Frontal cortex (tissue), 4 donors: ENCODE measurements around the gene CCBE1. TPM values are rescaled to one million over a fixed set of nuclear protein-coding genes. Genes with fewer than 3 reads are reported as not detected.

Source experiments
- DNase-seq, 2 donors: peaks; one replicate each; pipeline ENCODE4 v3.0.0; 2012; ENCODE audit warnings: low spot score in 2 of 2
- FAIRE-seq: peaks from 2 replicates; lab custom pipeline; 2012; peaks lifted over from hg19 to GRCh38; lab: Jason Lieb, UNC
- total RNA-seq: library from RNA; depleted of rRNA; stranded (reverse); fragments of >200 nt; gene quantifications from one replicate; pipeline ENCODE4 v1.2.3, GENCODE V29; 2014
- donor health status: control.
- donor health status: control.
- donor health status: control.

Gene CCBE1
- total RNA-seq, 1 donor from 2014 or later = 32.6 TPM

DNA sequence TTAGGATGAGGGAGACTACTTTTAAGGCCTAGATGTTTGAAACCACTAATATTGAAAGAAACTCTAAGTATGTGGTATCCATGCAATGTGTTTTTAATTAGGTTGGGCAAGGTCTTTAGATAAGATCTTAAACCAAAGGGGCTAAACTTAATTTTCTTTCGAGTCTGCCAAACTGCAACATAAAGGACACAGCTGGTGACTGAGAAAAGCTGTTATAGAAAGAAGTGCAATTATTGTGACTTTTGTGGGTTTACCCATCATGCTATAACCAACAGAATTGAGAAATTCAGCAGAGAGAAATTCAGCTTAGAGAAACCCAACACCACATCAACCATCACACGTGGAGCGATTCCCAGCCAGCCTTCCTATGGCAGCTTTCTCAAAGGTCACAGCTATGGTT, 218.6 kb downstream of the CCBE1 start:
- DNase-seq (no peak), FAIRE-seq (no peak)

DNA sequence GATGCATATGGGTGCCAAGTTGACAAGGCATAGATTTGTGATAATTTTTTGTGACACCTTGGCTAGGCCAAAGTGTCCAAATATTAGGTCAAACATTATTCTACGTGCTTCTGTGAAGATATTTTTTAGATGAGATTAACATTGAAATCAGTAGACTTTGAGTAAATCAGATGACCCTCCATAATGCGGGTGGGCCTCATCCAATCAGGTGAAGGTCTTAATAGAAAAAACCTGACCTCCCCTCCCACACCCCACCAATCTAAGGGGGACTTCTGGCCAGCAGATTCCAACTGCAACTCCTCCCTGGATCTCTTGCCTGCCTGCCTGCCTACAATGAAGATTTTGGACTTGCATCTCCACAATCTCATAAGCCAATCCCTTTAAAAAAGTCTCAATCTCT, 219.4 kb downstream of the CCBE1 start:
- FAIRE-seq (no peak), DNase-seq (no peak)

DNA sequence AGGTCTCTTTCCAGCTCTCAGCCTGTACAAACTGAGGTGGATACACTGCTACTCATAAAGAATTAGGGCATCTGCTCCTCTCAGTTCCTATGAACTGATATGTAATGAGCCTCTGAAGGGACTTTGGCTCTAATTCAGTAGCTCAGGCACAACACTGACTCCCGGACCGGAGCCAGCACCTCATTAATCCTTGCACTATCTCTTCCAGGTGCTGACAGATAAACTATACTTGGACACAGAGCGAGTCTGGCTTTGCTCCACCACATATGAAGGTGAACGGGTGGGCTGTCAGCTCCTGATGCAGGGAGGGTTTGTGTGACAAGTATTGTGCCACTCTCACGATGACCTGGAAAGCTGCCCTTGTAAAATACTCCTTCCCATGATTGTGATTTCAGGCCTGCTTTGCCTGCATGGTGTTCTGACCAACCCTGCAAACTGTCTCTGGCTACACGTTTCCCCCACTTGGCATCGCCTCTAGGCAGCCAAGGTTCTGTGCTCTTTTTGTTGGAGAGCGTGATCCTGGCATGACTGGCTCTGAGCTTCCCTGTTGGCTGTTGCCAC, 226.6 kb downstream of the CCBE1 start:
- no peak for DNase-seq
- no peak for FAIRE-seq

DNA sequence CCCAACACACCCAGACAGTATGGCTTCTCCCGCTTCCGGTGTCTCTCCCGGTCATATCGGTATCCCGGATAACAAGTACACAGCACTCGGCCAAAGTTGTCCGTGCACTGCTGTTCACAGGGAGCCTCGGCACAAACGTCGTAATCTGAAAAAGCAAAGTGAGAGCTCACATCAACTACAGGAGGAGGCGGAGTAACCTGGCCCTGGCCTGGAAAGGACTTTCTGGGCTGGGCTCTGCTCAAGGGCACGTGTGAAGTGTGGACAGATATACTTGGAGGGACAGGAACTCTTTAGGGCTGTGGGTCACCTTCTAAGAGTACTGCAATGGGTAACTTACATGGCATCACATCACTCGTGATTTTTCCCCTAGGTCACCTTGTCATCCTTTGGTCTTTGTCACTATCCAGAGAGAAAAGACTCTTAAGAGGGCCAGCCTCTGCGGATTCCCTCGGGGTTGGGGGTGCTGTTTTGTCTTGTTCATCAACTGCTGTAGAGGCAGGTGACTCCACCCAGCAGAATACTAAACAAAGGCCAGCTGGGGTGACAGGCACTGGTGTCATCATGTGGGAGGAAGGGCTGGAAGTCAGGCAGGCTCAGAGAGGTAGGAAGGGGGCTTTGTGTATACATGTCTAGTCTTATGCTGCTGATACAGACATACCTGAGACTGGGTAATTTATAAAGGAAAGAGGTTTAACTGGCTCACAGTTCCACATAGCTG, 227.6 kb downstream of the CCBE1 start:
- no peak for DNase-seq
- FAIRE-seq = no peak

DNA sequence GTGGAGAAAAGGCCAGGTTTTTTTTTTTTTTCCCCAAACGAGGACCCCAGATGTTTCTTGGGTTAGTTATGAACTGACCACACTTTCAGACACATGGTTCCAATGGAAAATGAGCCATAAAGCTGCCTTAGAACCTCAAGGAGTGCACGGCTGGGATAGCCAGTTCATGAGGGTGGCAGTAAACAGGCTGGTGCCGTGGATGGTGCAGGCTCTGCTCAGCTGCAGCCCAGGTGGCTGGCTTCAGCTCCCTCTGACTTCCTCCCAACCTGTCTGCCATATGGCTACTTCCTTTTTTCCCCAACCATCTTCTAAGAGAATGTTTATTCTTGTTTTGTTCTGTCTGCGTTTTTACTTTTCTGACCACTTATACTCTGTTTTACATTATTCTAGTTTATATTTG, 228.4 kb downstream of the CCBE1 start:
- FAIRE-seq = no peak
- no peak for DNase-seq

DNA sequence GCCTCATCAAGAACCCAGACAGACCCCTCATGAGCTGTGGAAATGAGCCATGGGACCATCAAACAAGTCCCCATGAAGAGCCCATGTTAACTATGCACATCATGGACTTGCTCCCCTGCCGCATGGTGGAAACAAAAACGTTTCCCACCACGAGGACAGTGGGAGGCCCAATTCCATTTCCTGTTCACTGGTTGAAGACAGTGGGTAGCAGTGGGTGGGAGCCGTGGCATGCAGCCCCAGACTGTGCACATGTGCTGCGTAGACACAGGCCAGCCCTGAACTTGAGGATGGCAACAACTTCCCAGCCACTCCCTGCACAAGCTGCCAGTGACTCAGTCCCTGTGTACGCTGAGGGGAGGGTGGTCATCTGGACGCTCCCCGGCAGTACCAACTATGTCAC, 229.7 kb downstream of the CCBE1 start:
- FAIRE-seq = no peak
- no peak for DNase-seq

DNA sequence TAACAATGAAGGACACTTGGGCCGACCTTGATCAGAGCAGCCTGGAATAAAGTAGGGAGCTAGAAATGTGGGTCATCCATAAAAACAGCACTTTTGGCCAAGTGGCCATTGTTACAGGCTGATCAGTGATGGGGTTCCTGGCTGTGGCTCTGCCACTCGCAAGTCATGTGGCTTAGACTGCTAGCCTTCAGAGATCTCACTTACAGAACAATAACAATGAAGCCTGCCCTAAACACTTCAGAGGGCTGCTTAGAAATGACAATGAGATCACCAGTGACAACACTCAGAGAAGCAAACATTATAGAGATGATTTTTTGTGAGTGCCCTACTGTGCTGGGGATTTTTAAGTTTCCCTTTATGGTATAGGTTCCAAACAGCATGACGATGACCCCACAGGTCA, 230.2 kb downstream of the CCBE1 start:
- no peak for DNase-seq
- no peak for FAIRE-seq

DNA sequence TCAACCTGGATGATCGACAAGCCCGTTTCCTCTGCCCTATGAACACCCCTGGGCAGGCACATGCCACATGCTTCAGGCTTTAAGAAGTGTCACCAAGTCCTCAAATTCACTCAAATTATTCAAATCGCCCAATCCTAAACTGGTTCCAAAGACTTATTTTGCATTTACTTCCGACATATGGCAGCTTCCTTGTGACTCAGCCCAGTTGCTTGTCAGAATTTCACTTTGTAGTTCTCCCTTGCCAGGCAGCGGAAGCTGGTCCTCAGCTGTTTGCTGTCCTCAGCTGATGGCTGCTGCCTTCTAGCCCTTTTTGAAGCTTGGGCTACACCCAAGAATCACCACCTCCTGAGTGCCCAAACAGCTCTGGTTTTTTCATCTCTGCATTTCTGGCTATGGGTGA, 232.7 kb downstream of the CCBE1 start:
- DNase-seq = no peak
- no peak for FAIRE-seq

DNA sequence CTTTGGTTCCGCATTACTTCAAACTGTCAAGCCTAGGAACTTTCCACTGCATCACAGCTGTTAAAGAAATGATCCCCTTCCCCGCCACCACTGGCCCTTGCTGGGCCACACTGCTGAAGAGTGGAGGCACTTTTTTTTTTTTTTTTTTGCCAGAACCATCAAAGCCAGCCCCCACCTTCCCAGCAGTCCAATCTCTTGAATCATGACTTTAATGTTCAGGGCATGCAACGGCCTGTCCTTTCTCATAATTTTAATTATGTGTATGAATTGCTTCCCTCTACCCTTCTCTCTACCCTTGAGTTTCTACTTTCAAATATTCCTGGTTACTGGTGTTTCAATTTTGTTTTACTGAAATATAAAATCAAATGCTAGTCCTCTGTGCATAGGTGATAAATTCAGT, 236.1 kb downstream of the CCBE1 start:
- no peak for FAIRE-seq

DNA sequence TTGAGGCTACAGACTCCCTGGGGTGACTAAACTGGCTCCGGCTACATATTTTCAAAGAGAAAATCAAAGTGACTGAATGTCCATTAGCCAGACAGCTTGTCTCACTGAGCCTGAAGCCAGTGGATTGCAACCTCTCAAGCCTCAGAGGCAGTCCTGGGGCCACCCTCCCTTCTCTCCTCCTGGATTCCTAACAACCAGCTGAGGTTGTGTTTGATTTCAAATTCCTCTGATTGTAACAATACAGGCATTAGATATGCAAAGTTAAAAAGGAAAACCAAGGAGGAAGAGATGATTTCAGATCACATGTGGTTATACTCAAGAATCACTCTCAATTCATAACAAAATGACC, 237.2 kb downstream of the CCBE1 start:
- FAIRE-seq (no peak), DNase-seq (no peak)

More for the DNA sequence above, 236.1 kb downstream of the CCBE1 start:
- DNase-seq = no peak

DNA sequence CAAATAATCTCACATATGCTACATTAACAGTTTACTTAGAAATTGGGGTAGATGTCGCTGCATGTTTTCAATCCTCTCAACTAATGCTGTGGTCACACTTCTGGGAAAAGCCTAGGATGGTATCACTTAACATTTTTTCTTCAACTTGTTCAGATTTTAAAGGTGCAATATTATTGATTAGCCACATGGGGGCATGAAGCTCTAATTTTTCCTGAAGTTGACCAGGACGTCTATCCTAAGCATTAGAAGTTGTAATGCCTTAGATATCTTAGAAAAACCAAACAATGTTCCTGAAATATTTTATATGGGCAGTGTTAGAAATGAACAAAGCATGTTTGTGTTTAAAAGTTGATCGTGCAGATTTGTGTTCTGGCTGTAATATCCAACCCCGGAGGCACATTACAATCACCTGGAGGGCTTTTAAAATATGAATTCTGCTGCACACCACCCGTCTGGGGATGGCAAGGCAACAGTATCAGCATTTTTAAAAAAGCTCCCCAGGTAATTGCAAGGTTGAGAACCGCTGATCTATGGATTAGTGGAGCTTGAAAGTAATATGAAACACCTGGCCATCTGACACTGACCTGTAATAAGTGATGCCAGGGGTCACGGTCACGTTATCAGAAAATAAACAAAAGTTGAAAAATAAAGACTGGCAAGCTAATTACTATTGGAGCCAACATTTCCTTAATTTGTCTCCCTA, 237.7 kb downstream of the CCBE1 start:
- peak in 1 of 2 donors; percentile 29 for DNase-seq
- peak; percentile 64 for FAIRE-seq

DNA sequence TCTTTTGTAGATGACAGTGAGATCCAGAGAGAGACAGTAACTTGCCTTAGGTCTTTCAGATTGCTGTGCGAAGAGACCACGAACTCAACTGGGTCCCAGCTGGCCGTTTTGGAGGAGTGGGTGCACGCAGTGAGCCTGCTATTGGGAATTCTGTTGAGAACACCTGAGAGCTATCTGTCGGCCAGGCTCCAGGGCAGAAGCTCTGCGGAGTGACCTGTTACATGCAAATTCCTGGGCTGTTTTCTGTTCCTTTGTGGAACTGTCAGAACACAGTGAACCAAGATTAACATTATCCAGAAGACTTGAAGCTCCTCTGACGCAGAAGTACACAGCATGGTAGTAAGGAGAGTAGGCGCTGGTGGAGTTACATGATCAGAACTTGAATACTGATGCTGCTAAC, 238.6 kb downstream of the CCBE1 start:
- FAIRE-seq = no peak
- no peak for DNase-seq

DNA sequence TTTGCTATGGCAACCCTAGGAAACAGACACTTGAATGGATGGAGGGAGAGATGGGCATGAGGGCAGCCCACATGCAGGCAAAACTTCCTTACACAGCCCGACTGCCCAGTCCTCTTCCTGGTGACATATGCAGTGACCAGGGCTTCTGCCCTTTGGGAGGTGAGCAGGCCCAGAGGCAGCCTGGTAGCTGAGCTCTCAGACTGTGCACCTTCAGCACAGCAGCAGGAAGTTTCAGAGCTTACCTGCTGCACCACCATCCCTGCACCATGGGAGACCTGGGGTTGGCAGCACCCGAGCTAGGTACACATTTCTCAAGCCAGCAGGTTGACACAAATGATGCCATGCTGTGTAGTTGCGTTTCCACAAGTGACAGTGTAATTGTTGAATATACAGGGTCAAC, 240.6 kb downstream of the CCBE1 start:
- no peak for FAIRE-seq
- no peak for DNase-seq

DNA sequence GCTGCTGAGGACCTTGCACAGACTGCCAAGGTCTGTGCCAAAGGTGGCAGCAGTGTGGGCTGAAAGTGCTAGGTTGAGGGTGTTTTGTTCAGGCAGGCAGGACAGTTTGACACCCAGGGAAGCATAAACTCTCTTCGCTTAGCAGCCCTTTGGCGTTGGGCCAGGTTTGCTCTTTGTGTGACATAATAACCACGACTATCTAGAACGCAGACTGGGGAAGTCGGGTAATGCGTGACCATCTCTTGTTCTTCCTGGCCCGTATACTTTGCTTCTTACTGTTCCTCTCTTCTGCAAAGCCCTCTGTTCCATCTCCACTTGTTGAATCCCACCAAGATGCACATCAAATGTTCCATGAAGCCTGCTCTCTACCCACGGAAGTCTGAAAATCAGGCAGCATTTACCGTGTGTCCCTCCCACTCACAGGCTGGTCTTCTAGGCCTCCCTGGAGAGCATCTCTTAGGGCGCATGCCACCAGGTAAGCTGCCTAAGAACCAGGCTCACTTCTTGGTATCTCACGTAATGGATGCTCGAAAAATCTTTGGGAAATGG, 241.4 kb downstream of the CCBE1 start:
- FAIRE-seq (no peak), DNase-seq (no peak)

DNA sequence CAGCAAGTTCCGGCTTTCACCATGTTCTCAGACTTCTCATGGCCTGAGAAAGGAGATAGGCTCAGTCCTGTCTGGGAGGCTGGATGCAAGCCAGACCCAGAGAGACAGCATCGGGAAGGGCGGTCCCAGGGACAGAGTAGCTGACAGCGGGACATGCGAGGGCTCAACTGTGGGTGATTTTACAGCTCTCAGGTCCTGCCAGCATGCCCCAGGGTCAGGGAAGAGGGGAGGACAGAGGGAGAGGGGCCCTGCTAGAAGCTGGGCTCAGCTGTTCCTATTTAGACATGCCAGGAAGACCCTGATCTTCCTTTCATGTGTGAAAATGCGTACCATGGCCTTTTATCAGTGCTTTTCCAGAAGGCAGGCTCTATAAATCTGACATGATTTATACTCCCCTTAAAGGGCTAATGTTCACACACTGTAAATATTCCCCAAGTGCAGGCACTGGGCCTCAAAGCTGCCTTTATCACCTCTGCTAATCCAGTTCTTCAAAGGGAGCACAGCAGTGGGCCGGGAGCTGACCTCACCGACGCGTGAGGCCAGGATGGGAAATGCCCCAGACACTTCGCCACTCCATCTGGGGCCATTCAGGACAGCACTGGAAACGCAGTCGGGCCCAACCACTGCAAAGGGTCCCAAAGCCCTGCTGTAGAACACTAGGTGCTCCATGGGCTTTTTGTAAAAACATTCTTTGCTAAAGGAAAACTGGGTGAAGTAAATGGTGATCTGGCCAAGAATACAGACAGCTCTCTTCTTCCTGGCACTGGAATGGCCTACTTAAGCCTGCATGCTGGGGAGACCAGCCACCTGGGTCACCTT, 242.1 kb downstream of the CCBE1 start:
- DNase-seq (no peak), FAIRE-seq (no peak)

DNA sequence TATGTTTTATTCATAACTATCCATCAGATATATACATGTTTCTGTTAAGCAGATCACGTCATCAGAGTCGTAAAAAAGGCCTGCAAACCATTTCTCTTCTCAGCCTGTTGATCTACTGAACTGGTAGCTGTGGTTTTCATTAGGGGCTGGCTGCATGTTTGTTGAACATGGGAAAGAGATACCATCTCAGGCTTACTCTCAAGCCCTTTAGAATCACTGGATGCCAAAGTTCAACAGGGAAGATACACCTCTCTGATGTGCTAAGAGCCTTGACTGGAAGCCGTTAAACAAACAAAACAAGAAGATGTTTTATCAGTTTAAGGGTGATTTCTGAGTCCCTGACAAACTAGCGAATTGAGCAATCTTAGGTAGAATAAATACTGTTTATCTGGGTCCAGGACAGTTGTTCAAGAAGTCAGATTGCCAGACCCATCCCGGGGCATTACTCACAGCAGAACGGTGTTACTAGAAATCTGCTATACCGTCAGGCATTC, 243.7 kb downstream of the CCBE1 start:
- DNase-seq = no peak
- no peak for FAIRE-seq

DNA sequence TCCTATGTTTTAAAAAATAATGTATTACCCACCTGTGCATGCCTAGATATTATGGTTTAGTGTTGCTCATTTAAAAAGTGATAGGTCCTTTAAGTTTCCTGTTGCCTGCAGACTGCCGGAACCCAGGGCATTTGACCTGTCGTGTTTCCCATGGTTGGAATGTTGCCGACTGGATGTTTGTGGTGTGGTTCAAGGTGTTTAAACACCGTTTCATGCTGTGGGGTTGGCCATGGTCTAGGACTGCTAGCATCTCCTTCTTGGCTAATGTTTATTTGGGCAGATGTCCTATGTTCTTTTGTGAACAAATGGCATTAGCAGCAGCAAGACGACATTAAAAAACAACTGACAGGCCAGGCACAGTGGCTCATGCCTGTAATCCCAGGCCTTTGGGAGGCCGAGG, 245.3 kb downstream of the CCBE1 start:
- FAIRE-seq = no peak
- no peak for DNase-seq

DNA sequence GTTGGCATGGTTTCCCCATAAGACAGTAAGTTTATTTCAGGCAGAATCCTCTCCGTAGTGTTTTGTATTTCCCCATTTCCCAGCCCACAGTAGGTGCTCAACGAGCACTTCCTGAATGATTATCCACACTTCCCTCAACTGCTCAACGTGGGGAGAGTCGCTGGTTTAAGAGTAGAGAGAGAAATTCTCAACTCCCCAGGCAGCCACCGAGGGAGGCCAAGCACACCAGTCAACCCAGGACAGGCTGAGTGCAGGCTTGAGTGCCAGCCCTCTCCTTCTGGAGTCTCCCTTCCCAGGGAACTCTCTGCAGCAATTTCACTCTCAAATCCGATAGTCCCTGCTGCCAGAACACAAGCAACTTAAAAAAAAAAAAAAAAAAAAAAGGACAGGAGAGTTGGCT, 246.2 kb downstream of the CCBE1 start:
- FAIRE-seq = no peak

DNA sequence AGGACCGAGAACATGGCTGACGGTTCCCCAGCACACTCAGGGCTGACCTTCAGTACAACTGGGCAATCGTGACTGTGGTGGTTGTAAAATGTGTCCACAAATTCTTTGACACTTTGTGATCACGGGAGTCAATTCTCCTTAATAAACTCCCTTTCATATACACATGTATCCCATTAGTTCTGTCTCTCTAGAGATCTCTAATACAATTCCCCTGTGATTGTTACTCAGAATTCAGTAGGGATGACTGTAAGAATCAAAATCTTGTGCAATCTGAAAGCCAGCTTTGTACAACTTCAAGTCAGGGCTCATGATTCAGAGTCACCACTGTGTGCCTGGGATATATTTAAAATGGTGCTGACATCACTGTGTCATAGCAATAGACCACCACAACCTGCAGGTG, 248.7 kb downstream of the CCBE1 start:
- DNase-seq (no peak), FAIRE-seq (no peak)

More for the DNA sequence above, 246.2 kb downstream of the CCBE1 start:
- no peak for DNase-seq

DNA sequence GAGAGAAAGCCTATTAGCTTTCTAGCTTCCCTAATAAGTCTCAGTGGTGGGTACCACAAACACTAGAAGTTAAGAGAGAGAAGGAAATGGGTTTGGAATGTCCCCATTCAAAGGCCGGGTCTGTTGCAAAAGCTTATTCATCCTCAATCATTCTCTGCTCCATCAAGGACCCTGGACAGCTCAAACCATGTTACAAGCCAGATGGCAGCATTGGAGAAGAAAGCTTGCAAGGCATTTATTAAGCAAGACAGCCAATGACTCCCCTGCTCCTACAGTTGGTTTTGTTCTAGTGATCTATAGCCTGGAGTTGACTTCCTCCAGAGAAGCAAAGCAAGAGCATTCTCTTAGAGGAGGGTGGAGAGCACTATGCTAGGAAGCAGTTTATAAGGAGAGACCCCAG, 251.2 kb downstream of the CCBE1 start:
- DNase-seq (no peak), FAIRE-seq (no peak)
